ENCODE data around the gene AOPEP. TPM values are rescaled to one million over a fixed set of nuclear protein-coding genes. Genes with fewer than 3 reads are reported as not detected.

AOPEP gene
- total and polyA plus RNA-seq, 12 donors: 110 to 250 (median 161) TPM

GRCh38 chr9:95014917-95015316, 288.4 kb downstream of the AOPEP start:
- Histone ChIP-seq H3K9me3 (no peaks in the 10 kb centered on the region), H3K27me3 (no peaks in the 10 kb centered on the region), H3K27ac (peak overlapping the region in 3 of 10 donors; percentile 6 to 57 (median 32)), H3K4me1 (peaks cover 13 to 100% (median 82%) of the 10 kb centered on the region in 9 donors), H3K4me3 (no peak overlapping the region), H3K36me3 (peaks cover 0 to 86% (median 28%) of the 10 kb centered on the region in 9 donors)
- WGBS, 2 donors: 46 to 61% methylated on average over 2 of the region's 2 CpGs
- no peak for ATAC-seq
- no peak for DNase-seq
- TF ChIP-seq CTCF (IDR thresholded peaks at IDR 0.05): no peak
- intact Hi-C loops (cut with DNase I): loop anchor here in 2 of 10 donors (5.0 to 10.0 kb wide), 3 partner anchors 67 to 230 kb away; no protein-coding TSS in a partner anchor

- DNase-seq (no peak), ATAC-seq (no peak)
- H3K9me3 ChIP-seq: no peaks in the 10 kb centered on the region
- intact Hi-C loops (cut with DNase I): loop anchor here in 2 of 10 donors (5.0 to 10.0 kb wide), 3 partner anchors 67 to 231 kb away; no protein-coding TSS in a partner anchor
- TF ChIP-seq CTCF (IDR thresholded peaks at IDR 0.05): no peak
- 84% methylated on average over 4 of the region's 4 CpGs for WGBS, 2 donors
- no peak overlapping the region for H3K4me3 ChIP-seq
- no peaks in the 10 kb centered on the region for H3K27me3 ChIP-seq
- H3K4me1 ChIP-seq: peaks cover 17 to 100% (median 84%) of the 10 kb centered on the region in 9 donors
- H3K27ac ChIP-seq: peak overlapping the region in 6 of 10 donors; percentile 14 to 87 (median 80)
- H3K36me3 ChIP-seq: peaks cover 0 to 86% (median 34%) of the 10 kb centered on the region in 9 donors
These were observed 289.1 kb downstream of the AOPEP start for GRCh38 chr9:95015569-95015968.

- peak overlapping the region in 1 of 10 donors; percentile 6 for H3K4me3 ChIP-seq
- peaks cover 0 to 86% (median 43%) of the 10 kb centered on the region in 9 donors for H3K36me3 ChIP-seq
- H3K27ac ChIP-seq: peak overlapping the region in 7 of 10 donors; percentile 47 to 87 (median 79)
- peaks cover 17 to 100% (median 91%) of the 10 kb centered on the region in 9 donors for H3K4me1 ChIP-seq
- H3K9me3 ChIP-seq: no peaks in the 10 kb centered on the region
- intact Hi-C loops (cut with DNase I): loop anchor here in 2 of 10 donors (5.0 to 10.0 kb wide), 3 partner anchors 65 to 232 kb away; no protein-coding TSS in a partner anchor
- no peak for TF ChIP-seq CTCF (IDR thresholded peaks at IDR 0.05)
- no peak for DNase-seq
- no peak for ATAC-seq
- no peaks in the 10 kb centered on the region for H3K27me3 ChIP-seq
- WGBS, 2 donors: 61 to 68% methylated on average over 1 of the region's 1 CpG
These were observed 290.6 kb downstream of the AOPEP start for GRCh38 chr9:95017062-95017461.

- Histone ChIP-seq H3K27ac (peak overlapping the region; percentile 20 to 87 (median 73)), H3K4me1 (peaks cover 17 to 100% (median 92%) of the 10 kb centered on the region in 9 donors), H3K36me3 (peaks cover 0 to 90% (median 47%) of the 10 kb centered on the region in 9 donors), H3K27me3 (no peaks in the 10 kb centered on the region), H3K4me3 (peak overlapping the region in 1 of 10 donors; percentile 6), H3K9me3 (no peaks in the 10 kb centered on the region)
- ATAC-seq: no peak
- DNase-seq: no peak
- intact Hi-C loops (cut with DNase I): loop anchor here in 2 of 10 donors (5.0 to 10.0 kb wide), 3 partner anchors 65 to 233 kb away; no protein-coding TSS in a partner anchor
- no peak for TF ChIP-seq CTCF (IDR thresholded peaks at IDR 0.05)
- WGBS, 2 donors: 48 to 70% methylated on average over 2 of the region's 2 CpGs
These were observed 291.2 kb downstream of the AOPEP start for GRCh38 chr9:95017661-95018060.
